OCI-LY3 (cell line): Measurements from ENCODE around the gene CAMK2B.

Experiments
- EZH2phosphoT487 ChIP-seq: fragments of 200-600 bp; shearing (Covaris generic); IDR thresholded peaks from 2 replicates; pipeline ENCODE4 v1.6.1; 2018; ENCODE audit warnings: antibody characterized with exemption, mixed run types, low read depth
- TF ChIP-seq, protein P1 (sequence below): fragments of 200-600, 300-600 bp; sonication (generic); IDR thresholded peaks from 2 replicates; pipeline ENCODE4 v1.5.1; 2014; ENCODE audit warnings: antibody characterized with exemption, low read length, low read depth

- TF ChIP-seq, protein P1, sequence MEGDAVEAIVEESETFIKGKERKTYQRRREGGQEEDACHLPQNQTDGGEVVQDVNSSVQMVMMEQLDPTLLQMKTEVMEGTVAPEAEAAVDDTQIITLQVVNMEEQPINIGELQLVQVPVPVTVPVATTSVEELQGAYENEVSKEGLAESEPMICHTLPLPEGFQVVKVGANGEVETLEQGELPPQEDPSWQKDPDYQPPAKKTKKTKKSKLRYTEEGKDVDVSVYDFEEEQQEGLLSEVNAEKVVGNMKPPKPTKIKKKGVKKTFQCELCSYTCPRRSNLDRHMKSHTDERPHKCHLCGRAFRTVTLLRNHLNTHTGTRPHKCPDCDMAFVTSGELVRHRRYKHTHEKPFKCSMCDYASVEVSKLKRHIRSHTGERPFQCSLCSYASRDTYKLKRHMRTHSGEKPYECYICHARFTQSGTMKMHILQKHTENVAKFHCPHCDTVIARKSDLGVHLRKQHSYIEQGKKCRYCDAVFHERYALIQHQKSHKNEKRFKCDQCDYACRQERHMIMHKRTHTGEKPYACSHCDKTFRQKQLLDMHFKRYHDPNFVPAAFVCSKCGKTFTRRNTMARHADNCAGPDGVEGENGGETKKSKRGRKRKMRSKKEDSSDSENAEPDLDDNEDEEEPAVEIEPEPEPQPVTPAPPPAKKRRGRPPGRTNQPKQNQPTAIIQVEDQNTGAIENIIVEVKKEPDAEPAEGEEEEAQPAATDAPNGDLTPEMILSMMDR, result no peak
- no peak for TF ChIP-seq EZH2phosphoT487
These were observed 42.2 kb upstream of the CAMK2B start for GRCh38 chr7:44367475-44368043.
